ENCODE data around the gene CES4A.

- no peak for TF ChIP-seq CTCF (conservative IDR thresholded peaks at IDR 0.05; ENCODE audit: low read depth, low read length)
- TF ChIP-seq EZH2 (IDR thresholded peaks at IDR 0.05; ENCODE audit: borderline replicate concordance, low read depth, low read length, poor library complexity, severe bottlenecking), result no peak
Observed at GRCh38 chr16:67019171-67019570, 30.8 kb downstream of the CES4A start.
